Measurements from ENCODE around the gene ADAM12.

The ADAM12 gene

GRCh38 chr10:126137562-126138221, 250.6 kb downstream of the ADAM12 start:
- DNase-seq (ENCODE audit: low spot score): no peak

GRCh38 chr10:126135941-126136595, 252.2 kb downstream of the ADAM12 start:
- DNase-seq (ENCODE audit: low spot score): no peak

- DNase-seq (ENCODE audit: low spot score): no peak
Observed at GRCh38 chr10:126135177-126135576, 253.1 kb downstream of the ADAM12 start.

GRCh38 chr10:126133906-126134656, 254.2 kb downstream of the ADAM12 start:
- DNase-seq (ENCODE audit: low spot score): peak; percentile 63

- no peak for DNase-seq (ENCODE audit: low spot score)
Observed at GRCh38 chr10:126133082-126133620, 255.1 kb downstream of the ADAM12 start.

GRCh38 chr10:126131341-126131740, 256.9 kb downstream of the ADAM12 start:
- DNase-seq (ENCODE audit: low spot score): no peak

- DNase-seq (ENCODE audit: low spot score): no peak
Observed at GRCh38 chr10:126130271-126130710, 258.0 kb downstream of the ADAM12 start.

GRCh38 chr10:126129026-126129425, 259.3 kb downstream of the ADAM12 start:
- DNase-seq (ENCODE audit: low spot score): no peak

- no peak for DNase-seq (ENCODE audit: low spot score)
Observed at GRCh38 chr10:126128581-126128980, 259.7 kb downstream of the ADAM12 start.

GRCh38 chr10:126127481-126128029, 260.7 kb downstream of the ADAM12 start:
- DNase-seq (ENCODE audit: low spot score): no peak

GRCh38 chr10:126126866-126127265, 261.4 kb downstream of the ADAM12 start:
- no peak for DNase-seq (ENCODE audit: low spot score)

- no peak for DNase-seq (ENCODE audit: low spot score)
Observed at GRCh38 chr10:126126023-126126422, 262.3 kb downstream of the ADAM12 start.

GRCh38 chr10:126124668-126125349, 263.5 kb downstream of the ADAM12 start:
- DNase-seq (ENCODE audit: low spot score): no peak

GRCh38 chr10:126124046-126124445, 264.2 kb downstream of the ADAM12 start:
- no peak for DNase-seq (ENCODE audit: low spot score)

- no peak for DNase-seq (ENCODE audit: low spot score)
Observed at GRCh38 chr10:126123466-126123865, 264.8 kb downstream of the ADAM12 start.

- no peak for DNase-seq (ENCODE audit: low spot score)
Observed at GRCh38 chr10:126122881-126123280, 265.4 kb downstream of the ADAM12 start.

- DNase-seq (ENCODE audit: low spot score): no peak
Observed at GRCh38 chr10:126119599-126119998, 268.7 kb downstream of the ADAM12 start.

- no peak for DNase-seq (ENCODE audit: low spot score)
Observed at GRCh38 chr10:126118476-126118875, 269.8 kb downstream of the ADAM12 start.

- no peak for DNase-seq (ENCODE audit: low spot score)
Observed at GRCh38 chr10:126117196-126117595, 271.1 kb downstream of the ADAM12 start.

- DNase-seq (ENCODE audit: low spot score): no peak
Observed at GRCh38 chr10:126115886-126116285, 272.4 kb downstream of the ADAM12 start.

GRCh38 chr10:126114884-126115555, 273.3 kb downstream of the ADAM12 start:
- no peak for DNase-seq (ENCODE audit: low spot score)
